Activated CD4-positive, alpha-beta memory T cell treated with anti-CD3 and anti-CD28 coated beads for 36 hours (primary cell): Measurements from ENCODE around the gene CCDC106. TPM values are rescaled to one million over a fixed set of nuclear protein-coding genes. Genes with fewer than 3 reads are reported as not detected.
A peak's percentile ranks its signal among the peaks of the same experiment; 100 is the strongest.

Experiments used
- CTCF ChIA-PET: fragments of 350-600 bp; sonication (Branson Sonifier 250); formaldehyde crosslinking; loops from one replicate; lab custom pipeline; 2021; ENCODE audit warnings: antibody characterized with exemption, inconsistent platforms; lab: Charles Lee
- POLR2A ChIA-PET: fragments of 350-600 bp; sonication (Branson Sonifier 250); formaldehyde crosslinking; loops from one replicate; lab custom pipeline; 2021; ENCODE audit warnings: antibody characterized with exemption; lab: Charles Lee
- DNase-seq: peaks from one replicate; pipeline ENCODE4 v3.0.0-alpha.2; 2020
- H3K27ac Mint-ChIP-seq: one replicate; pipeline ENCODE4 v1.8.0; 2021; ENCODE audit warnings: mixed read lengths
- H3K27me3 Mint-ChIP-seq: one replicate; pipeline ENCODE4 v1.8.0; 2021; ENCODE audit warnings: mixed read lengths
- H3K36me3 Mint-ChIP-seq: one replicate; pipeline ENCODE4 v1.8.0; 2021; ENCODE audit warnings: mixed read lengths
- H3K4me1 Mint-ChIP-seq: one replicate; pipeline ENCODE4 v1.8.0; 2021; ENCODE audit warnings: low read depth, mixed read lengths
- H3K4me3 Mint-ChIP-seq: one replicate; pipeline ENCODE4 v1.8.0; 2021; ENCODE audit warnings: mild to moderate bottlenecking, mixed read lengths
- H3K9me3 Mint-ChIP-seq: one replicate; pipeline ENCODE4 v1.8.0; 2021; ENCODE audit warnings: mixed read lengths
- intact Hi-C: fragments of 100-400 bp; cut with micrococcal nuclease; formaldehyde crosslinking; loops from one replicate; pipeline ENCODE4 v1.15.1; 2023
- total RNA-seq, 2 experiments: library from RNA; stranded (reverse); gene quantifications; one replicate each; pipeline ENCODE4 v1.2.3, GENCODE V29; 2021

Gene CCDC106
- total RNA-seq, 2 experiments from 2014 or later, result 3.6 to 4.0 TPM

GRCh38 chr19:55614711-55615542 is 33.1 kb upstream of the CCDC106 start:
- POLR2A ChIA-PET, result no interaction called here
- no peak for DNase-seq
- no peak overlapping the region for H3K27ac Mint-ChIP-seq
- no peaks in the 10 kb centered on the region for H3K27me3 Mint-ChIP-seq
- H3K36me3 Mint-ChIP-seq, result peaks cover 22% of the 10 kb centered on the region
- H3K9me3 Mint-ChIP-seq, result no peaks in the 10 kb centered on the region
- H3K4me1 Mint-ChIP-seq, result peaks cover 27% of the 10 kb centered on the region
- intact Hi-C loops, result no loop called here
- CTCF ChIA-PET, result interaction anchor here (1.3 kb wide), 1 partner anchor 9 kb away, joined by 3 read pairs; no protein-coding TSS in a partner anchor
- H3K4me3 Mint-ChIP-seq, result no peak overlapping the region

DNA sequence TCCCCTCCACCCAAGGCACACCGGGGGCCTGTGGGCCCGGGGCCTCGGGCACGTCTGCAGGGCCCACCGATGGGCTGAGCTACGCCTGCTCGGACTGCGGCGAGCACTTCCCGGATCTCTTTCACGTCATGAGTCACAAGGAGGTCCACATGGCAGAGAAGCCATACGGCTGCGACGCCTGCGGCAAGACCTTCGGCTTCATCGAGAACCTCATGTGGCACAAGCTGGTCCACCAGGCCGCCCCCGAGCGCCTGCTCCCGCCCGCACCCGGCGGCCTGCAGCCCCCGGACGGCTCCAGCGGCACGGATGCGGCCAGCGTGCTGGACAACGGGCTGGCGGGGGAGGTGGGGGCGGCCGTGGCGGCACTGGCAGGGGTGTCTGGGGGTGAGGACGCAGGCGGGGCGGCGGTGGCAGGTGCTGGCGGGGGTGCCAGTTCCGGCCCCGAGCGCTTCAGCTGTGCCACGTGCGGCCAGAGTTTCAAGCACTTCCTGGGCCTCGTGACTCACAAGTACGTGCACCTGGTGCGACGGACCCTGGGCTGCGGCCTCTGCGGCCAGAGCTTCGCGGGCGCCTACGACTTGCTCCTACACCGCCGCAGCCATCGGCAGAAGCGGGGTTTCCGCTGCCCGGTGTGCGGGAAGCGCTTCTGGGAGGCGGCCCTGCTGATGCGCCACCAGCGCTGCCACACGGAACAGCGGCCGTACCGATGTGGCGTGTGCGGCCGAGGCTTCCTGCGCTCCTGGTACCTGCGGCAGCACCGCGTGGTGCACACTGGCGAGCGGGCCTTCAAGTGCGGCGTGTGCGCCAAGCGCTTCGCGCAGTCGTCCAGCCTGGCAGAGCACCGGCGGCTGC is 32.2 kb upstream of the CCDC106 start:
- ChIA-PET POLR2A (no interaction called here), CTCF (interaction anchor here (1.3 kb wide), 1 partner anchor 10 kb away, joined by 3 read pairs; no protein-coding TSS in a partner anchor)
- H3K4me1 Mint-ChIP-seq, result peaks cover 30% of the 10 kb centered on the region

DNA sequence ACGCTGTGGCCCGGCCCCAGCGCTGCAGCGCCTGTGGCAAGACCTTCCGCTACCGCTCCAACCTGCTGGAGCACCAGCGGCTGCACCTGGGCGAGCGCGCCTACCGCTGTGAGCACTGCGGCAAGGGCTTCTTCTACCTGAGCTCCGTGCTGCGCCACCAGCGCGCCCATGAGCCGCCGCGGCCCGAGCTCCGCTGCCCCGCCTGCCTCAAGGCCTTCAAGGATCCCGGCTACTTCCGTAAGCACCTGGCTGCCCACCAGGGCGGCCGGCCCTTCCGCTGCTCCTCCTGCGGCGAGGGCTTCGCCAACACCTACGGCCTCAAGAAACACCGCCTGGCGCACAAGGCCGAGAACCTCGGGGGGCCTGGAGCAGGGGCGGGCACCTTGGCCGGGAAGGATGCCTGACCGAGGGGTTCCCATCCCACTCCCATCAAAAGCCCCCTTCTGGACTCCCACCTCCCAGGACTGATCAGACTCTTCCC is 31.6 kb upstream of the CCDC106 start:
- Mint-ChIP-seq H3K4me1 (peaks cover 31% of the 10 kb centered on the region), H3K27me3 (no peaks in the 10 kb centered on the region), H3K9me3 (no peaks in the 10 kb centered on the region), H3K27ac (no peak overlapping the region), H3K4me3 (no peak overlapping the region), H3K36me3 (peaks cover 25% of the 10 kb centered on the region)
- ChIA-PET CTCF (interaction anchor here (1.3 kb wide), 1 partner anchor 10 kb away, joined by 3 read pairs; no protein-coding TSS in a partner anchor), POLR2A (no interaction called here)
- no peak for DNase-seq
- intact Hi-C loops, result no loop called here

More for the DNA sequence above, 32.2 kb upstream of the CCDC106 start:
- Mint-ChIP-seq H3K36me3 (peaks cover 25% of the 10 kb centered on the region), H3K27me3 (no peaks in the 10 kb centered on the region), H3K27ac (no peak overlapping the region), H3K9me3 (no peaks in the 10 kb centered on the region), H3K4me3 (no peak overlapping the region)
- intact Hi-C loops, result no loop called here
- no peak for DNase-seq

GRCh38 chr19:55617426-55617825 is 30.6 kb upstream of the CCDC106 start:
- H3K27ac Mint-ChIP-seq, result no peak overlapping the region
- no peak for DNase-seq
- intact Hi-C loops, result no loop called here
- H3K36me3 Mint-ChIP-seq, result peaks cover 25% of the 10 kb centered on the region
- no peaks in the 10 kb centered on the region for H3K9me3 Mint-ChIP-seq
- no peaks in the 10 kb centered on the region for H3K27me3 Mint-ChIP-seq
- no peak overlapping the region for H3K4me3 Mint-ChIP-seq
- peaks cover 23% of the 10 kb centered on the region for H3K4me1 Mint-ChIP-seq
- ChIA-PET POLR2A (no interaction called here), CTCF (interaction anchor here (0.7 to 1.3 kb wide), 2 partner anchors 78 to 113 kb away, joined by 3 to 4 read pairs; no protein-coding TSS in a partner anchor)

GRCh38 chr19:55618426-55618825 is 29.6 kb upstream of the CCDC106 start:
- H3K4me3 Mint-ChIP-seq, result no peak overlapping the region
- no peak overlapping the region for H3K27ac Mint-ChIP-seq
- POLR2A ChIA-PET, result no interaction called here
- peaks cover 22% of the 10 kb centered on the region for H3K4me1 Mint-ChIP-seq
- no peak for DNase-seq
- CTCF ChIA-PET, result interaction anchor here (1.3 to 1.8 kb wide), 2 partner anchors 12 to 114 kb away, joined by 3 to 6 read pairs; no protein-coding TSS in a partner anchor
- no peaks in the 10 kb centered on the region for H3K27me3 Mint-ChIP-seq
- H3K9me3 Mint-ChIP-seq, result no peaks in the 10 kb centered on the region
- intact Hi-C loops, result no loop called here
- peaks cover 17% of the 10 kb centered on the region for H3K36me3 Mint-ChIP-seq

- DNase-seq, result no peak
- Mint-ChIP-seq H3K36me3 (peaks cover 17% of the 10 kb centered on the region), H3K4me3 (no peak overlapping the region), H3K27ac (no peak overlapping the region), H3K4me1 (peaks cover 24% of the 10 kb centered on the region), H3K27me3 (no peaks in the 10 kb centered on the region), H3K9me3 (no peaks in the 10 kb centered on the region)
- ChIA-PET CTCF (interaction anchor here (1.8 kb wide), 1 partner anchor 13 kb away, joined by 6 read pairs; no protein-coding TSS in a partner anchor), POLR2A (no interaction called here)
- intact Hi-C loops, result no loop called here
These were observed 28.7 kb upstream of the CCDC106 start for GRCh38 chr19:55619286-55619685.

- peak; percentile 38 for DNase-seq
- H3K27me3 Mint-ChIP-seq, result no peaks in the 10 kb centered on the region
- H3K4me1 Mint-ChIP-seq, result peaks cover 32% of the 10 kb centered on the region
- peak overlapping the region; percentile 42 for H3K27ac Mint-ChIP-seq
- ChIA-PET CTCF (interaction anchor here (0.8 to 2.1 kb wide), 4 partner anchors 12 to 117 kb away, joined by 3 to 16 read pairs (median 4); partner anchors contain the start of gene ZNF865), POLR2A (interaction anchor here (0.9 kb wide), 1 partner anchor 21 kb away, joined by 3 read pairs; the partner anchor contains the start of gene FIZ1)
- H3K36me3 Mint-ChIP-seq, result peaks cover 15% of the 10 kb centered on the region
- intact Hi-C loops, result no loop called here
- H3K4me3 Mint-ChIP-seq, result no peak overlapping the region
- no peaks in the 10 kb centered on the region for H3K9me3 Mint-ChIP-seq
These were observed 27.4 kb upstream of the CCDC106 start for GRCh38 chr19:55620410-55621204.

DNA sequence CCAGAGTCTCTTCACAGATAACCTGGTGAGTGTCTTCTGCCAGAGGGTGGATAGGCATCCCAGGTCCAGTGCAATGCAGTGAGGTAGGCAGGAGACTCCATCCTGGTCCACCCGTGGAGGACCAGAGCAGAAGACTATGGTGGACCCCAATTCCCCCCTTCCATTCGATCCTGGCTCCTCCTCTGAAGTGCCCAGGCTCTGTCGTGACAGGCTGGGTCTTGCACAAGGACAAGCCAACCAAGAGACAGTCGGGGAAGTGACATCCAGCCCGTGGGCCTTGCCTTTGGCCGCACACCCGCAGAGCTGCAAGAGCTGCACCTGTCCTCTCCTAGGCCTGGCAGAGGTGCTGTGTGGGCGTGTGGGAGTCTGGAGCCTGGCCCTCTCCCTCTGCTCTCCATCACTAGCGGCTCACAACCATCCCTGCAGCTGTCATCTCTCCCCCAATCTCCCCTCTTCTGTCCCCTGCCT is 26.8 kb upstream of the CCDC106 start:
- no peaks in the 10 kb centered on the region for H3K27me3 Mint-ChIP-seq
- peaks cover 36% of the 10 kb centered on the region for H3K4me1 Mint-ChIP-seq
- CTCF ChIA-PET, result interaction anchor here (1.0 to 2.1 kb wide), 3 partner anchors 11 to 118 kb away, joined by 3 to 16 read pairs (median 4); partner anchors contain the start of gene ZNF865
- peaks cover 15% of the 10 kb centered on the region for H3K36me3 Mint-ChIP-seq
- H3K4me3 Mint-ChIP-seq, result no peak overlapping the region
- no peak for DNase-seq
- intact Hi-C loops, result no loop called here
- H3K27ac Mint-ChIP-seq, result no peak overlapping the region
- no peaks in the 10 kb centered on the region for H3K9me3 Mint-ChIP-seq
- POLR2A ChIA-PET, result interaction anchor here (0.9 kb wide), 1 partner anchor 22 kb away, joined by 3 read pairs; the partner anchor contains the start of gene FIZ1

GRCh38 chr19:55621673-55622231 is 26.3 kb upstream of the CCDC106 start:
- CTCF ChIA-PET, result interaction anchor here (1.9 to 2.1 kb wide), 2 partner anchors 16 to 118 kb away, joined by 4 to 16 read pairs; partner anchors contain the start of gene ZNF865

GRCh38 chr19:55622242-55622969 is 25.6 kb upstream of the CCDC106 start:
- intact Hi-C loops, result no loop called here
- POLR2A ChIA-PET, result no interaction called here

More at GRCh38 chr19:55621673-55622231, 26.3 kb upstream of the CCDC106 start:
- intact Hi-C loops, result no loop called here
- peaks cover 14% of the 10 kb centered on the region for H3K36me3 Mint-ChIP-seq
- no peaks in the 10 kb centered on the region for H3K27me3 Mint-ChIP-seq
- no peak overlapping the region for H3K27ac Mint-ChIP-seq
- no peak for DNase-seq
- H3K9me3 Mint-ChIP-seq, result no peaks in the 10 kb centered on the region
- H3K4me1 Mint-ChIP-seq, result peaks cover 41% of the 10 kb centered on the region
- no peak overlapping the region for H3K4me3 Mint-ChIP-seq
- POLR2A ChIA-PET, result no interaction called here

More at GRCh38 chr19:55622242-55622969, 25.6 kb upstream of the CCDC106 start:
- Mint-ChIP-seq H3K9me3 (no peaks in the 10 kb centered on the region), H3K4me3 (no peak overlapping the region), H3K4me1 (peaks cover 47% of the 10 kb centered on the region), H3K27ac (no peak overlapping the region), H3K36me3 (peaks cover 9% of the 10 kb centered on the region), H3K27me3 (no peaks in the 10 kb centered on the region)
- no peak for DNase-seq
- CTCF ChIA-PET, result interaction anchor here (0.7 to 2.5 kb wide), 3 partner anchors 10 to 119 kb away, joined by 3 to 18 read pairs (median 4); partner anchors contain the start of gene ZNF865
